IMR-90 (cell line): ENCODE data around the gene SLC5A10. TPM values are rescaled to one million over a fixed set of nuclear protein-coding genes. Genes with fewer than 3 reads are reported as not detected.

Source experiments
- ATAC-seq: fragments of 200-7000 bp; cut with Tn5 transposase; 2 replicates; pipeline ENCODE4 v1.9.1; 2020; ENCODE audit warnings: low read depth, mild to moderate bottlenecking, moderate library complexity
- BruUV-seq: library from RNA; stranded (reverse); fragments of 400-500 nt; replicated peaks from 2 replicates; lab custom pipeline; 2021; lab: Mats Ljungman, UMichigan
- CTCF ChIA-PET: fragments of 300-600 bp; formaldehyde crosslinking; extraction: SDS; loops from one replicate; lab custom pipeline; 2021; ENCODE audit warnings: antibody characterized with exemption; lab: Yijun Ruan, JAX
- POLR2A ChIA-PET: fragments of 300-600 bp; sonication (Branson Sonifier 250); formaldehyde crosslinking; loops from one replicate; lab custom pipeline; 2022; ENCODE audit warnings: antibody characterized with exemption; ENCODE audit not compliant: unreplicated experiment; lab: Charles Lee
- DNase-seq: peaks from one replicate; pipeline ENCODE4 v3.0.0; 2013
- H2AFZ ChIP-seq: replicated peaks from 2 replicates; pipeline ENCODE3; 2013; ENCODE audit warnings: low read length, mild to moderate bottlenecking; ENCODE audit not compliant: poor library complexity
- H2AK5ac ChIP-seq: 2 replicates; pipeline ENCODE4 v1.6.1; 2013; ENCODE audit warnings: low read depth, low read length, inconsistent platforms
- H2AK9ac ChIP-seq: replicated peaks from 2 replicates; pipeline ENCODE3; 2013; ENCODE audit warnings: mild to moderate bottlenecking, low read depth, low read length, moderate library complexity; ENCODE audit not compliant: poor library complexity
- H2BK120ac ChIP-seq: 2 replicates; pipeline ENCODE4 v1.6.1; 2013; ENCODE audit warnings: low read depth, low read length, inconsistent platforms
- H2BK15ac ChIP-seq: 3 replicates; pipeline ENCODE4 v1.6.1; 2013; ENCODE audit warnings: low read depth, low read length, inconsistent platforms
- H2BK20ac ChIP-seq: 2 replicates; pipeline ENCODE4 v1.6.1; 2013; ENCODE audit warnings: low read depth, mild to moderate bottlenecking, inconsistent platforms, low read length, moderate library complexity
- H2BK5ac ChIP-seq: 2 replicates; pipeline ENCODE4 v1.6.1; 2013; ENCODE audit warnings: mild to moderate bottlenecking, low read depth, low read length, inconsistent platforms; ENCODE audit not compliant: poor library complexity, severe bottlenecking
- H3K14ac ChIP-seq: replicated peaks from 2 replicates; pipeline ENCODE4 v1.6.1; 2013; ENCODE audit warnings: low read depth, low read length, inconsistent platforms
- H3K18ac ChIP-seq: 2 replicates; pipeline ENCODE4 v1.6.1; 2013; ENCODE audit warnings: low read depth, low read length, control low read depth
- H3K23ac ChIP-seq: 2 replicates; pipeline ENCODE4 v1.6.1; 2013; ENCODE audit warnings: low read depth, low read length, inconsistent platforms
- H3K27ac ChIP-seq: 2 replicates; pipeline ENCODE4 v1.5.1; 2013; ENCODE audit warnings: mild to moderate bottlenecking, control low read depth, low read length; ENCODE audit not compliant: insufficient read depth
- H3K27me3 ChIP-seq: 2 replicates; pipeline ENCODE4 v1.6.1; 2013; ENCODE audit warnings: low read length; ENCODE audit not compliant: control insufficient read depth, insufficient read depth
- H3K36me3 ChIP-seq: 2 replicates; pipeline ENCODE4 v1.6.1; 2013; ENCODE audit warnings: low read length, mixed read lengths; ENCODE audit not compliant: control insufficient read depth, insufficient read depth
- H3K4ac ChIP-seq: 2 replicates; pipeline ENCODE4 v1.6.1; 2013; ENCODE audit warnings: low read depth, low read length, inconsistent platforms
- H3K4me1 ChIP-seq: 2 replicates; pipeline ENCODE4 v1.6.1; 2013; ENCODE audit warnings: low read length, mixed read lengths; ENCODE audit not compliant: control insufficient read depth, insufficient read depth
- H3K4me2 ChIP-seq: 2 replicates; pipeline ENCODE4 v1.6.1; 2013; ENCODE audit warnings: low read depth, mild to moderate bottlenecking, control low read depth, low read length, moderate library complexity
- H3K4me3 ChIP-seq: 2 replicates; pipeline ENCODE4 v1.5.1; 2013; ENCODE audit warnings: low read depth, mild to moderate bottlenecking, control low read depth, low read length, moderate library complexity; ENCODE audit not compliant: insufficient read depth
- H3K56ac ChIP-seq: 2 replicates; pipeline ENCODE4 v1.6.1; 2013; ENCODE audit warnings: low read length, inconsistent platforms; ENCODE audit not compliant: insufficient read depth; ENCODE audit errors: extremely low read depth
- H3K79me1 ChIP-seq, 2 experiments: 2 replicates each; pipeline ENCODE4 v1.6.1; 2013; ENCODE audit warnings: low read length in 2 of 2, inconsistent platforms in 1 of 2, low read depth in 1 of 2
- H3K9ac ChIP-seq: 2 replicates; pipeline ENCODE4 v1.6.1; 2013; ENCODE audit warnings: low read depth, low read length, control low read depth
- H3K9me1 ChIP-seq: 2 replicates; pipeline ENCODE4 v1.6.1; 2013; ENCODE audit warnings: low read length, inconsistent platforms; ENCODE audit not compliant: insufficient read depth
- H3K9me3 ChIP-seq: 2 replicates; pipeline ENCODE4 v1.6.1; 2013; ENCODE audit warnings: low read length; ENCODE audit not compliant: control insufficient read depth, insufficient read depth
- H4K20me1 ChIP-seq: 2 replicates; pipeline ENCODE4 v1.6.1; 2013; ENCODE audit warnings: low read length, inconsistent platforms; ENCODE audit not compliant: insufficient read depth
- H4K5ac ChIP-seq: 2 replicates; pipeline ENCODE4 v1.6.1; 2013; ENCODE audit warnings: mild to moderate bottlenecking, low read depth, low read length, control low read depth
- H4K8ac ChIP-seq, 2 experiments: 2 replicates each; pipeline ENCODE4 v1.6.1; 2013; ENCODE audit warnings: low read depth in 2 of 2, low read length in 2 of 2, control low read depth in 1 of 2, inconsistent platforms in 1 of 2
- H4K91ac ChIP-seq: 2 replicates; pipeline ENCODE4 v1.6.1; 2013; ENCODE audit warnings: low read depth, low read length, inconsistent platforms; ENCODE audit not compliant: insufficient read depth
- BHLHE40 ChIP-seq: fragments of 150-350 bp; IDR thresholded peaks from 2 replicates; pipeline ENCODE4 v1.6.1; 2016; ENCODE audit warnings: mild to moderate bottlenecking, low read depth, low read length
- CEBPB ChIP-seq: IDR thresholded peaks from 2 replicates; pipeline ENCODE4 v1.6.1; 2012; ENCODE audit warnings: low read depth, low read length, improper control_type of control experiment
- CHD1 ChIP-seq: IDR thresholded peaks from 2 replicates; pipeline ENCODE4 v1.6.1; 2012; ENCODE audit warnings: low read depth, low read length, improper control_type of control experiment
- ELK1 ChIP-seq: fragments of 150-350 bp; IDR thresholded peaks from 2 replicates; pipeline ENCODE4 v1.6.1; 2016; ENCODE audit warnings: low read depth, mild to moderate bottlenecking, low read length, moderate library complexity, borderline replicate concordance
- FOS ChIP-seq: fragments of 150-350 bp; IDR thresholded peaks from 2 replicates; pipeline ENCODE4 v1.6.1; 2016; ENCODE audit warnings: low read depth, low read length
- MAFK ChIP-seq: IDR thresholded peaks from 2 replicates; pipeline ENCODE4 v1.6.1; 2012; ENCODE audit warnings: low read depth, low read length, improper control_type of control experiment
- MAZ ChIP-seq: IDR thresholded peaks from 2 replicates; pipeline ENCODE4 v1.6.1; 2012; ENCODE audit warnings: low read depth, mild to moderate bottlenecking, low read length, improper control_type of control experiment, moderate library complexity, borderline replicate concordance
- MXI1 ChIP-seq: IDR thresholded peaks from 2 replicates; pipeline ENCODE4 v1.6.1; 2012; ENCODE audit warnings: low read depth, mild to moderate bottlenecking, low read length, moderate library complexity, borderline replicate concordance
- POLR2A ChIP-seq: IDR thresholded peaks from 2 replicates; pipeline ENCODE4 v1.6.1; 2012; ENCODE audit warnings: mild to moderate bottlenecking, low read depth, low read length
- RAD21 ChIP-seq: IDR thresholded peaks from 2 replicates; pipeline ENCODE4 v1.6.1; 2012; ENCODE audit warnings: low read length, improper control_type of control experiment
- RFX5 ChIP-seq: IDR thresholded peaks from 2 replicates; pipeline ENCODE4 v1.8.0; 2012; ENCODE audit warnings: low read depth, mild to moderate bottlenecking, low read length, moderate library complexity
- SMC3 ChIP-seq: fragments of 150-350 bp; IDR thresholded peaks from 2 replicates; pipeline ENCODE4 v1.6.1; 2016; ENCODE audit warnings: low read depth, mild to moderate bottlenecking, antibody characterized with exemption, low read length, moderate library complexity
- USF2 ChIP-seq: fragments of 150-350 bp; IDR thresholded peaks from 2 replicates; pipeline ENCODE4 v1.6.1; 2017; ENCODE audit warnings: mild to moderate bottlenecking, antibody characterized with exemption, low read length, low read depth
- WGBS, 2 experiments: methylation state at CpG; one replicate each; pipeline versions ENCODE4 v1.1.5 to v1.1.7; 2013; ENCODE audit warnings: missing lambda C conversion rate in 2 of 2; ENCODE audit not compliant: insufficient read length in 1 of 2; ENCODE audit errors: extremely low coverage in 2 of 2; 5-methylcytosine and 5-hydroxymethylcytosine counted together
- dilution Hi-C: fragments of 300-500 bp; cut with HindIII; formaldehyde crosslinking; loops from one replicate; pipeline ENCODE4 v1.14.3; 2018; ENCODE audit warnings: low sequenced_read_pairs; ENCODE audit not compliant: unreplicated experiment
- in situ Hi-C: fragments of 300-500 bp; cut with MboI; formaldehyde crosslinking; loops from 3 replicates; pipeline ENCODE4 v1.14.3; 2019; ENCODE audit warnings: low sequenced_read_pairs, inconsistent platforms, mixed read lengths
- intact Hi-C: fragments of 100-400 bp; cut with micrococcal nuclease; formaldehyde crosslinking; loops from 2 replicates; pipeline ENCODE4 v1.10.0; 2022
- polyA plus RNA-seq, 3 experiments: library from polyadenylated mRNA; depleted of rRNA; stranded (reverse); fragments of >200 nt; gene quantifications; 2 replicates each; pipeline ENCODE4 v1.2.3, GENCODE V29; 2012; ENCODE audit warnings: low replicate concordance in 1 of 3
- total RNA-seq: library from RNA; depleted of rRNA; stranded (reverse); fragments of >200 nt; gene quantifications from 2 replicates; pipeline ENCODE4 v1.2.3, GENCODE V29; 2012
- TF ChIP-seq, protein P1 (sequence below): conservative IDR thresholded peaks from 2 replicates; pipeline ENCODE4 v1.5.1; 2012; ENCODE audit warnings: mild to moderate bottlenecking, low read depth, low read length, improper control_type of control experiment

Gene SLC5A10
- total and polyA plus RNA-seq, 2 of the 4 experiments (the other 2 are of a cell fraction), result not detected

- Histone ChIP-seq H3K9me1 (peaks cover 4% of the 10 kb centered on the region; the same call in 1 of the 2 replicates), H3K14ac (no peak overlapping the region), H3K79me1 (peaks cover 10 to 21% of the 10 kb centered on the region in 2 experiments; a peak in 2 of 4 replicates), H3K27me3 (no peaks in the 10 kb centered on the region), H3K23ac (no peak overlapping the region), H3K18ac (no peak overlapping the region), H3K9me3 (no peaks in the 10 kb centered on the region), H3K4me3 (no peak overlapping the region), H2AK9ac (no peak overlapping the region), H4K20me1 (peaks cover 7% of the 10 kb centered on the region; the same call in 1 of the 2 replicates), H3K36me3 (peaks cover 16% of the 10 kb centered on the region), H2BK15ac (no peak overlapping the region), H4K8ac (no peak overlapping the region), H2AK5ac (no peak overlapping the region), H4K91ac (no peak overlapping the region), H3K4me1 (peaks cover 8% of the 10 kb centered on the region), H4K5ac (no peak overlapping the region), H3K4ac (no peak overlapping the region), H2BK120ac (no peak overlapping the region), H2BK5ac (no peak overlapping the region), H3K4me2 (no peak overlapping the region), H3K56ac (no peak overlapping the region), H2BK20ac (no peak overlapping the region), H3K27ac (no peak overlapping the region), H3K9ac (no peak overlapping the region), H2AFZ (no peak overlapping the region)
- POLR2A ChIA-PET, result no interaction called here
- ATAC-seq (no peak), DNase-seq (no peak)
- in situ Hi-C loops (no loop called here), dilution Hi-C loops (no loop called here), intact Hi-C loops (no loop called here)
- TF ChIP-seq POLR2A (no peak), CHD1 (no peak), MAZ (no peak), CEBPB (no peak), FOS (no peak), RAD21 (no peak), RFX5 (no peak), BHLHE40 (no peak), SMC3 (no peak), MAFK (no peak), MXI1 (no peak), ELK1 (no peak), USF2 (no peak)
- TF ChIP-seq, protein P1, sequence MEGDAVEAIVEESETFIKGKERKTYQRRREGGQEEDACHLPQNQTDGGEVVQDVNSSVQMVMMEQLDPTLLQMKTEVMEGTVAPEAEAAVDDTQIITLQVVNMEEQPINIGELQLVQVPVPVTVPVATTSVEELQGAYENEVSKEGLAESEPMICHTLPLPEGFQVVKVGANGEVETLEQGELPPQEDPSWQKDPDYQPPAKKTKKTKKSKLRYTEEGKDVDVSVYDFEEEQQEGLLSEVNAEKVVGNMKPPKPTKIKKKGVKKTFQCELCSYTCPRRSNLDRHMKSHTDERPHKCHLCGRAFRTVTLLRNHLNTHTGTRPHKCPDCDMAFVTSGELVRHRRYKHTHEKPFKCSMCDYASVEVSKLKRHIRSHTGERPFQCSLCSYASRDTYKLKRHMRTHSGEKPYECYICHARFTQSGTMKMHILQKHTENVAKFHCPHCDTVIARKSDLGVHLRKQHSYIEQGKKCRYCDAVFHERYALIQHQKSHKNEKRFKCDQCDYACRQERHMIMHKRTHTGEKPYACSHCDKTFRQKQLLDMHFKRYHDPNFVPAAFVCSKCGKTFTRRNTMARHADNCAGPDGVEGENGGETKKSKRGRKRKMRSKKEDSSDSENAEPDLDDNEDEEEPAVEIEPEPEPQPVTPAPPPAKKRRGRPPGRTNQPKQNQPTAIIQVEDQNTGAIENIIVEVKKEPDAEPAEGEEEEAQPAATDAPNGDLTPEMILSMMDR, result no peak
- WGBS, 2 experiments, result 95% methylated on average over 6 of the region's 11 CpGs; no CpG with 5 or more reads in 1 of the 2 experiments
- BruUV-seq, result no TSS peak
- CTCF ChIA-PET, result no interaction called here
Measured at GRCh38 chr17:18917506-18918032, 34.4 kb upstream of the SLC5A10 start.
